Measurements from ENCODE around the gene RNF214.

- no peak for TF ChIP-seq CTCF (IDR thresholded peaks at IDR 0.05)
- TF ChIP-seq POLR2A (IDR thresholded peaks at IDR 0.05), result no peak
Observed at GRCh38 chr11:117248341-117248740, 15.9 kb downstream of the RNF214 start.

Measured in esophagus squamous epithelium (tissue), 4 donors.